ENCODE results near the gene ALDH1L1.

ALDH1L1 gene

DNA sequence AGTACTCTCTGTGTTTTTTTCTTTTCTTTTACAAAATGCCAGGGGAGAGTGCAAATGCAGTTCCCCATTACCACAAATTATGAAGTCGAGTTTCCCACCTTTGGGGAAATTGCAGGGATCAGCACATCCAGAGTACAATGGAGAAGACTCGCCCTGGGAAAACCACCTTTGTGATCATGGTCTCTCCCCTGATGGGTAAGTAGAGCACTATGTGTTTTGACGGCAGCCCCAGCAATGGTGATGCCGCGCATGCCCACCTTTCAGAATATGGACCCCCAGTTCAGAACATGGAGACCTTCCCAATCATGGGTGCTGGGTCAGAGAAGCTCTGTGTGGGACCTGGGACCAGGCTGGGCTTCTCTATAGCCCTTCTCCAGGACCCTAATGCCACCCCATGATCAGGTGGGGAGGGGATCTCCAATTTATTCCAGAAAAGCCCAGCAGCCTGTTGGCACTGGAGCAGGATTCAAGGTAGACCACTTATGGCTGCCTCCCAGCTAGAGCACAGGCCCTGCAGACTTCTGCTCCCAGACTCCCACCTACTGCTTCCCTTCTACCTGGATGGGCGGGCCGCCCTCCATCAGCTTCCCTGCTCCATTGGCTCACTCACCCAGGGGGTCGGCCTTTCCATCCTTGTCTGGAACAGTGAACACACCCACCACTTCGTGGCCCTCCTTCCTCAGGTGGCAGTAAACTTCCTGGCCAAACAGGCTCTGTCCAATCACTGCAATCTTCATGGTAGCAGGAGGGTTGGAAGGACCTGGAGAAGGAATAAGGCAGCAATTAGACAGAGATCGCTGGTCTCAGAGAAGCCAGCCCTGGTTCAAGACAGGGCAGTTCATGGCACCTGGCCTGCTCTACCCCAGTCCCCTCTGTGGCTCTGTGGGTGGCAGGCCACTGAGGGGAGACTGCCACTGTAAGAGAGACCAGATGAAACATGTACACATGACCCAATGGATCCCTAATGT lies 19.9 kb downstream of the ALDH1L1 start:
- no peak overlapping the region for H3K4me2 ChIP-seq (ENCODE audit: low read length)
- no peak overlapping the region for H3K4me3 ChIP-seq (ENCODE audit: low read depth, low read length)
- no peak overlapping the region for H2BK12ac ChIP-seq (ENCODE audit: low read length)
- no peak for DNase-seq
- H3K18ac ChIP-seq (ENCODE audit: low read length) = no peak overlapping the region
- no peak overlapping the region for H2AK5ac ChIP-seq (ENCODE audit: low read length)
- no peak overlapping the region for H3K9ac ChIP-seq (ENCODE audit: low read length)
- H3K79me1 ChIP-seq (ENCODE audit: low read length) = no peaks in the 10 kb centered on the region
- H3K23ac ChIP-seq (ENCODE audit: low read length) = no peak overlapping the region
- no peaks in the 10 kb centered on the region for H3K36me3 ChIP-seq (ENCODE audit: control insufficient read depth in 1 of 2, insufficient read depth in 2 of 2, low read length in 2 of 2)
- H4K8ac ChIP-seq (ENCODE audit: low read depth, low read length) = no peak overlapping the region
- no peak overlapping the region for H2BK5ac ChIP-seq (ENCODE audit: low read depth, low read length, poor library complexity)
- no peak overlapping the region for H3K27ac ChIP-seq (ENCODE audit: low read depth, low read length)
- H3K4me1 ChIP-seq (ENCODE audit: control insufficient read depth in 1 of 2, insufficient read depth in 2 of 2, low read length in 2 of 2) = peaks cover 0 to 2% of the 10 kb centered on the region in 2 experiments
- no peaks in the 10 kb centered on the region for H3K79me2 ChIP-seq (ENCODE audit: control insufficient read depth, insufficient read depth, low read length, poor library complexity)
- H4K91ac ChIP-seq (ENCODE audit: low read depth, low read length) = no peak overlapping the region
- no peaks in the 10 kb centered on the region for H3K27me3 ChIP-seq (ENCODE audit: insufficient read depth, low read length)
- H2BK120ac ChIP-seq (ENCODE audit: insufficient read depth, low read length, poor library complexity) = no peak overlapping the region
- no peak overlapping the region for H3K14ac ChIP-seq (ENCODE audit: low read length)
- H2AFZ ChIP-seq (ENCODE audit: insufficient read depth, low read length, poor library complexity) = no peak overlapping the region
- H3K4ac ChIP-seq (ENCODE audit: low read depth, low read length) = no peak overlapping the region
- H4K12ac ChIP-seq (ENCODE audit: low read depth, low read length) = no peak overlapping the region
- peaks cover 2% of the 10 kb centered on the region for H3K9me3 ChIP-seq (ENCODE audit: insufficient read depth, low read depth, low read length)
- no CpG with 5 or more reads among the region's 10 CpGs for WGBS (ENCODE audit: extremely low coverage, insufficient coverage, insufficient read length)

DNA sequence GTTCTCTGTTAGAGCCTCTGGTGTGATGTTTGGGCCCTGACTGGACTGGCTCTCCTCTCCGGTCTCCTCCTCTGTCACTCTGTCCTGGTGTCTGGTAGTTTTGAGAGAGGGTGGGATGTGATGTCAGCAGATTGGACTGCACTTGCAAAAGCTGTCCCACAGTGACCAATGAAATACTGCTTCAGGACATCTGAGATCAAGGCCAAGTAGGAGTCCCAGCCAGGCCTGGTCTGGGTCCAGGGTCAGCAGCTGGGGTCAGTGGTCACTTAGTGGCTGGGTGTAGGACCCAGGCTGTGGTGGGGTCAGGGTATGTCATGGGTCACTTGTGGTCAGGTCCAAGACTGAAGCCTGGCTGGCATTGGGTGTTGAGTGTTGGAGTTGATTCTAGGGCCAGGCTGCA lies 20.9 kb downstream of the ALDH1L1 start:
- H3K23ac ChIP-seq (ENCODE audit: low read length) = no peak overlapping the region
- H3K4me2 ChIP-seq (ENCODE audit: low read length) = no peak overlapping the region
- no peak overlapping the region for H4K91ac ChIP-seq (ENCODE audit: low read depth, low read length)
- H3K9ac ChIP-seq (ENCODE audit: low read length) = no peak overlapping the region
- no CpG with 5 or more reads among the region's 1 CpG for WGBS (ENCODE audit: extremely low coverage, insufficient coverage, insufficient read length)
- H3K14ac ChIP-seq (ENCODE audit: low read length) = no peak overlapping the region
- H3K18ac ChIP-seq (ENCODE audit: low read length) = no peak overlapping the region
- H3K9me3 ChIP-seq (ENCODE audit: insufficient read depth, low read depth, low read length) = peaks cover 2% of the 10 kb centered on the region
- no peak overlapping the region for H4K12ac ChIP-seq (ENCODE audit: low read depth, low read length)
- H3K4me1 ChIP-seq (ENCODE audit: control insufficient read depth in 1 of 2, insufficient read depth in 2 of 2, low read length in 2 of 2) = peaks cover 0 to 2% of the 10 kb centered on the region in 2 experiments
- no peak overlapping the region for H2AK5ac ChIP-seq (ENCODE audit: low read length)
- H3K27ac ChIP-seq (ENCODE audit: low read depth, low read length) = no peak overlapping the region
- H3K36me3 ChIP-seq (ENCODE audit: control insufficient read depth in 1 of 2, insufficient read depth in 2 of 2, low read length in 2 of 2) = no peaks in the 10 kb centered on the region
- no peak for DNase-seq
- H3K27me3 ChIP-seq (ENCODE audit: insufficient read depth, low read length) = no peaks in the 10 kb centered on the region
- no peak overlapping the region for H3K4ac ChIP-seq (ENCODE audit: low read depth, low read length)
- H4K8ac ChIP-seq (ENCODE audit: low read depth, low read length) = no peak overlapping the region
- no peak overlapping the region for H3K4me3 ChIP-seq (ENCODE audit: low read depth, low read length)
- no peaks in the 10 kb centered on the region for H3K79me2 ChIP-seq (ENCODE audit: control insufficient read depth, insufficient read depth, low read length, poor library complexity)
- no peak overlapping the region for H2BK120ac ChIP-seq (ENCODE audit: insufficient read depth, low read length, poor library complexity)
- no peak overlapping the region for H2AFZ ChIP-seq (ENCODE audit: insufficient read depth, low read length, poor library complexity)
- no peak overlapping the region for H2BK12ac ChIP-seq (ENCODE audit: low read length)
- H2BK5ac ChIP-seq (ENCODE audit: low read depth, low read length, poor library complexity) = no peak overlapping the region
- no peaks in the 10 kb centered on the region for H3K79me1 ChIP-seq (ENCODE audit: low read length)

DNA sequence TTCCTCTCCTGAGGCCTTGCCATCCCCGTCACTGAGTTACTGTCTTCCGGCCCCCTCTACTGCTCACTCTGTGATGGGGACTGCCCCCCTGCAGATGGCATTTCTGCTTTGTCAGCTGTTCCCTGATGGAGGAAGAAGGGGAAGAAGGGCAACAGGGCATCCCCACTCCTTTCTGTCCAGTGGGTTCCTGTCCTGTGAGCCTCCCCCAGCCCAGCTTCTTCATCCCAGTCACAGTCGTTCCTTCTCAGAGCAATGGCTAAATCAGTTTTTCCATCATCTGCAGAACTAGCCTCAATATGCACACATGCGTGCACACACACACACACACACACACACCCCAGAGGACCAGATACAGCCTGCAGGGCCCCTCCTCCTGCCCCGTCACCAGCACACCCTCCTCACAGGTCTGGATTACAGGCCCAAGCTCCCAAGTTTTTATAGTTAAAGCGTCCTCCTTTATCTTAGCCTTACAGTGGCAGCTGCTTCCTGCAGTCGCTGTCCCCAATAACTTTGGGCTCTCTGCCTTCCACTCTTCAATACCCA lies 21.4 kb downstream of the ALDH1L1 start:
- Histone ChIP-seq H2AFZ (ENCODE audit: insufficient read depth, low read length, poor library complexity) (no peak overlapping the region), H3K9me3 (ENCODE audit: insufficient read depth, low read depth, low read length) (peaks cover 2% of the 10 kb centered on the region), H2BK5ac (ENCODE audit: low read depth, low read length, poor library complexity) (no peak overlapping the region), H3K4me3 (ENCODE audit: low read depth, low read length) (no peak overlapping the region), H3K79me2 (ENCODE audit: control insufficient read depth, insufficient read depth, low read length, poor library complexity) (no peaks in the 10 kb centered on the region), H3K27ac (ENCODE audit: low read depth, low read length) (no peak overlapping the region), H3K9ac (ENCODE audit: low read length) (no peak overlapping the region), H2AK5ac (ENCODE audit: low read length) (no peak overlapping the region), H3K14ac (ENCODE audit: low read length) (no peak overlapping the region), H3K18ac (ENCODE audit: low read length) (no peak overlapping the region), H3K79me1 (ENCODE audit: low read length) (no peaks in the 10 kb centered on the region), H3K4me1 (ENCODE audit: control insufficient read depth in 1 of 2, insufficient read depth in 2 of 2, low read length in 2 of 2) (peaks cover 0 to 2% of the 10 kb centered on the region in 2 experiments), H4K8ac (ENCODE audit: low read depth, low read length) (no peak overlapping the region), H4K91ac (ENCODE audit: low read depth, low read length) (no peak overlapping the region), H3K4ac (ENCODE audit: low read depth, low read length) (no peak overlapping the region), H2BK120ac (ENCODE audit: insufficient read depth, low read length, poor library complexity) (no peak overlapping the region), H2BK12ac (ENCODE audit: low read length) (no peak overlapping the region), H3K27me3 (ENCODE audit: insufficient read depth, low read length) (no peaks in the 10 kb centered on the region), H3K23ac (ENCODE audit: low read length) (no peak overlapping the region), H4K12ac (ENCODE audit: low read depth, low read length) (no peak overlapping the region), H3K4me2 (ENCODE audit: low read length) (no peak overlapping the region), H3K36me3 (ENCODE audit: control insufficient read depth in 1 of 2, insufficient read depth in 2 of 2, low read length in 2 of 2) (no peaks in the 10 kb centered on the region)
- DNase-seq = no peak
- WGBS (ENCODE audit: extremely low coverage, insufficient coverage, insufficient read length) = no CpG with 5 or more reads among the region's 7 CpGs

DNA sequence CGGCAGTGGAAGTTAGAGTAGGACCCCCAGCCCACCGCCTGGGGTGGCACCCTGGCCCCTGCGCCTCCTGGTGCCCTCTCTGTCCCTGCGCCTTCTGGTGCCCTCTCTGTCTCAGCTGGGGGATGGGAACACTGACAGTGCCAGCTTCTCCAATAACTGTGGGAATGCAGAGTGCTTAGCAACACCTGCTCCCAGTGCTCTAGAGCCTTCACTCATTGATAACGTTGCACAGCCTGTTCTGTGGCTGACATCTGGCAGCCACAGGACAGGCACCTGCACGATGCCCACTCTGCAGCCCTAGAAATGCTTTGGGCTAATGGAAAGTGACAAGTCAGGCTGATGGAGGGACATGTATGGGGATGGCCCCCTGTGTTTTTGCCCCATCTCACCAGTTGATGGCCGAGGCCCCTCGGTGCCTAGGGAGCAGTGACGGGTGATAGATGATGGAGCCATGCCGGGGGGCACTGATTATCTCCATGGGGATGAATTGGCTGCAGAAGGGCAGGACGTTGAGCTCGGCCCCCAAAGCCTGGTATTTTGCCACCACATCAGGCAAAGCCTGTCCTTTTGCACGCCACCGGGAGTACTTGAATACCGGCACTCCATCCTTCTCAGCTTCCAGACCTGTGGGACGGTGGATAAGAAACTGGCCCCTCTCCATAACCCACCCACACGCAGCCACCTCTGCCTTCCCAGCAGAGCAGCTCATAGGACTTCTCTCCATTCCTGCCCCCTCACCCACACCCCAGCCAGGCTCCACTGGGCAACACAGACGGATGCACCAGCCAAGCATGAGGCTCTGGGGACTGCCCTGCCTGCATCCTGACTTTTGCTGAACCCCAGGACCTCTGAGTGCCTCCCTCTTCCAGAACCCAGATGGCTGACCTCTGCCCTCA lies 22.1 kb downstream of the ALDH1L1 start:
- H4K12ac ChIP-seq (ENCODE audit: low read depth, low read length) = no peak overlapping the region
- no peak overlapping the region for H3K27ac ChIP-seq (ENCODE audit: low read depth, low read length)
- no peaks in the 10 kb centered on the region for H3K27me3 ChIP-seq (ENCODE audit: insufficient read depth, low read length)
- no peak overlapping the region for H2BK5ac ChIP-seq (ENCODE audit: low read depth, low read length, poor library complexity)
- no peak overlapping the region for H3K9ac ChIP-seq (ENCODE audit: low read length)
- no CpG with 5 or more reads among the region's 18 CpGs for WGBS (ENCODE audit: extremely low coverage, insufficient coverage, insufficient read length)
- no peak overlapping the region for H2BK120ac ChIP-seq (ENCODE audit: insufficient read depth, low read length, poor library complexity)
- H2AFZ ChIP-seq (ENCODE audit: insufficient read depth, low read length, poor library complexity) = no peak overlapping the region
- H3K4ac ChIP-seq (ENCODE audit: low read depth, low read length) = no peak overlapping the region
- peaks cover 0 to 2% of the 10 kb centered on the region in 2 experiments for H3K4me1 ChIP-seq (ENCODE audit: control insufficient read depth in 1 of 2, insufficient read depth in 2 of 2, low read length in 2 of 2)
- H3K79me2 ChIP-seq (ENCODE audit: control insufficient read depth, insufficient read depth, low read length, poor library complexity) = no peaks in the 10 kb centered on the region
- no peak for DNase-seq
- no peaks in the 10 kb centered on the region for H3K36me3 ChIP-seq (ENCODE audit: control insufficient read depth in 1 of 2, insufficient read depth in 2 of 2, low read length in 2 of 2)
- no peaks in the 10 kb centered on the region for H3K79me1 ChIP-seq (ENCODE audit: low read length)
- no peak overlapping the region for H3K14ac ChIP-seq (ENCODE audit: low read length)
- H3K9me3 ChIP-seq (ENCODE audit: insufficient read depth, low read depth, low read length) = peaks cover 2% of the 10 kb centered on the region
- no peak overlapping the region for H3K23ac ChIP-seq (ENCODE audit: low read length)
- no peak overlapping the region for H3K4me2 ChIP-seq (ENCODE audit: low read length)
- H4K91ac ChIP-seq (ENCODE audit: low read depth, low read length) = no peak overlapping the region
- H2BK12ac ChIP-seq (ENCODE audit: low read length) = no peak overlapping the region
- H2AK5ac ChIP-seq (ENCODE audit: low read length) = no peak overlapping the region
- H3K4me3 ChIP-seq (ENCODE audit: low read depth, low read length) = no peak overlapping the region
- no peak overlapping the region for H4K8ac ChIP-seq (ENCODE audit: low read depth, low read length)
- no peak overlapping the region for H3K18ac ChIP-seq (ENCODE audit: low read length)
